Nephron progenitor cell (in vitro differentiated cells): ENCODE measurements around the gene COL13A1.

Experiments
- DNase-seq: peaks from one replicate; pipeline ENCODE4 v3.0.0; 2021
- H3K27ac Mint-ChIP-seq: 2 replicates; pipeline ENCODE4 v1.8.0; 2021; ENCODE audit warnings: mild to moderate bottlenecking, moderate library complexity, mixed read lengths
- H3K27me3 Mint-ChIP-seq: 2 replicates; pipeline ENCODE4 v1.8.0; 2021; ENCODE audit warnings: mild to moderate bottlenecking, low read depth, mixed read lengths; ENCODE audit not compliant: poor library complexity
- H3K36me3 Mint-ChIP-seq: 2 replicates; pipeline ENCODE4 v1.8.0; 2021; ENCODE audit warnings: low read depth, mixed read lengths
- H3K4me1 Mint-ChIP-seq: 2 replicates; pipeline ENCODE4 v1.8.0; 2021; ENCODE audit warnings: mixed read lengths
- H3K4me3 Mint-ChIP-seq: 2 replicates; pipeline ENCODE4 v1.8.0; 2021; ENCODE audit warnings: mild to moderate bottlenecking, moderate library complexity, mixed read lengths
- H3K9me3 Mint-ChIP-seq: 2 replicates; pipeline ENCODE4 v1.8.0; 2021; ENCODE audit warnings: mild to moderate bottlenecking, moderate library complexity, mixed read lengths
- CTCF ChIP-seq: fragments of 200-600 bp; sonication (generic); IDR thresholded peaks from 2 replicates; pipeline ENCODE4 v1.5.0; 2021; ENCODE audit warnings: antibody characterized with exemption

Gene COL13A1

GRCh38 chr10:69767793-69768192, 33.9 kb upstream of the COL13A1 start:
- no peaks in the 10 kb centered on the region for H3K27me3 Mint-ChIP-seq
- no peak for TF ChIP-seq CTCF
- no peak for DNase-seq
- no peaks in the 10 kb centered on the region for H3K9me3 Mint-ChIP-seq
- H3K36me3 Mint-ChIP-seq, result no peaks in the 10 kb centered on the region
- no peak overlapping the region for H3K27ac Mint-ChIP-seq
- H3K4me1 Mint-ChIP-seq, result peaks cover 36% of the 10 kb centered on the region
- no peak overlapping the region for H3K4me3 Mint-ChIP-seq

- no peak for TF ChIP-seq CTCF
- H3K27me3 Mint-ChIP-seq, result no peaks in the 10 kb centered on the region
- peaks cover 36% of the 10 kb centered on the region for H3K4me1 Mint-ChIP-seq
- no peaks in the 10 kb centered on the region for H3K36me3 Mint-ChIP-seq
- peak overlapping the region; percentile 28 for H3K27ac Mint-ChIP-seq
- no peak overlapping the region for H3K4me3 Mint-ChIP-seq
- no peaks in the 10 kb centered on the region for H3K9me3 Mint-ChIP-seq
- no peak for DNase-seq
Observed at GRCh38 chr10:69768386-69768785, 33.3 kb upstream of the COL13A1 start.

GRCh38 chr10:69769395-69769992, 32.2 kb upstream of the COL13A1 start:
- peaks cover 36% of the 10 kb centered on the region for H3K4me1 Mint-ChIP-seq
- H3K9me3 Mint-ChIP-seq, result no peaks in the 10 kb centered on the region
- TF ChIP-seq CTCF, result no peak
- H3K27me3 Mint-ChIP-seq, result no peaks in the 10 kb centered on the region
- no peaks in the 10 kb centered on the region for H3K36me3 Mint-ChIP-seq
- H3K27ac Mint-ChIP-seq, result no peak overlapping the region
- DNase-seq, result no peak
- no peak overlapping the region for H3K4me3 Mint-ChIP-seq

GRCh38 chr10:69772933-69773704, 28.6 kb upstream of the COL13A1 start:
- Mint-ChIP-seq H3K4me1 (peaks cover 23% of the 10 kb centered on the region), H3K4me3 (no peak overlapping the region)

GRCh38 chr10:69774596-69774995, 27.1 kb upstream of the COL13A1 start:
- Mint-ChIP-seq H3K36me3 (no peaks in the 10 kb centered on the region), H3K27ac (no peak overlapping the region), H3K4me3 (no peak overlapping the region), H3K4me1 (peaks cover 8% of the 10 kb centered on the region), H3K27me3 (peaks cover 8% of the 10 kb centered on the region), H3K9me3 (no peaks in the 10 kb centered on the region)
- TF ChIP-seq CTCF, result no peak
- no peak for DNase-seq

More at GRCh38 chr10:69772933-69773704, 28.6 kb upstream of the COL13A1 start:
- DNase-seq, result no peak
- no peak overlapping the region for H3K27ac Mint-ChIP-seq
- TF ChIP-seq CTCF, result no peak
- no peaks in the 10 kb centered on the region for H3K9me3 Mint-ChIP-seq
- no peaks in the 10 kb centered on the region for H3K36me3 Mint-ChIP-seq
- H3K27me3 Mint-ChIP-seq, result peaks cover 8% of the 10 kb centered on the region

GRCh38 chr10:69780077-69780476, 21.6 kb upstream of the COL13A1 start:
- Mint-ChIP-seq H3K4me1 (no peaks in the 10 kb centered on the region), H3K36me3 (no peaks in the 10 kb centered on the region), H3K27ac (no peak overlapping the region), H3K27me3 (peaks cover 8% of the 10 kb centered on the region), H3K9me3 (peaks cover 3% of the 10 kb centered on the region), H3K4me3 (no peak overlapping the region)
- DNase-seq, result no peak
- TF ChIP-seq CTCF, result no peak
